OCI-LY7 (cell line): ENCODE measurements around the gene LRIT1.

Experiments used
- EZH2phosphoT487 ChIP-seq: fragments of 200-600 bp; sonication (generic); IDR thresholded peaks from 2 replicates; pipeline ENCODE4 v1.6.1; 2018; ENCODE audit warnings: low read depth, borderline replicate concordance, mild to moderate bottlenecking, mixed run types, antibody characterized with exemption, low read length, moderate library complexity, mixed read lengths
- TF ChIP-seq, protein P1 (sequence below): fragments of 200-600 bp; sonication (generic); conservative IDR thresholded peaks from 2 replicates; pipeline ENCODE4 v1.5.1; 2014; ENCODE audit warnings: mild to moderate bottlenecking, antibody characterized with exemption, low read length, moderate library complexity, mixed read lengths

DNA sequence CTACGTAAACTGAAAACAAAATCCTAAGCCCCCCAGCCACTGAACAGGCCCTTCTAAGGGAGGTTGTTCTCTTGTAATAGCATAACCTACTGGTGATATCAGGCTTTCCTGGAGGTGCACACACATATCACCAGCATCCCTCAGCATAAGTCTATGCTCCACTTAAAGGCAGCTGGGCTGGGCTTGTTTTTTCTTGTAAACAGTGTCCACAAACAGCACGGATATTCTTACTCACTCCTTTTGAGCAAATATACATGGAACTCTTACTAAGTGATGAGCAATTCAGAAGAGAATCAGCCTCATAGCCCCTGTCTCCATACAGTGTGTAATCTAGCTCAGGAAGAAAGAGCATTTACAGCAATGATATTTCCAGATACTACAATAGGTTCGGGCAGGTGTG, 2.4 kb downstream of the LRIT1 start:
- TF ChIP-seq, protein P1, sequence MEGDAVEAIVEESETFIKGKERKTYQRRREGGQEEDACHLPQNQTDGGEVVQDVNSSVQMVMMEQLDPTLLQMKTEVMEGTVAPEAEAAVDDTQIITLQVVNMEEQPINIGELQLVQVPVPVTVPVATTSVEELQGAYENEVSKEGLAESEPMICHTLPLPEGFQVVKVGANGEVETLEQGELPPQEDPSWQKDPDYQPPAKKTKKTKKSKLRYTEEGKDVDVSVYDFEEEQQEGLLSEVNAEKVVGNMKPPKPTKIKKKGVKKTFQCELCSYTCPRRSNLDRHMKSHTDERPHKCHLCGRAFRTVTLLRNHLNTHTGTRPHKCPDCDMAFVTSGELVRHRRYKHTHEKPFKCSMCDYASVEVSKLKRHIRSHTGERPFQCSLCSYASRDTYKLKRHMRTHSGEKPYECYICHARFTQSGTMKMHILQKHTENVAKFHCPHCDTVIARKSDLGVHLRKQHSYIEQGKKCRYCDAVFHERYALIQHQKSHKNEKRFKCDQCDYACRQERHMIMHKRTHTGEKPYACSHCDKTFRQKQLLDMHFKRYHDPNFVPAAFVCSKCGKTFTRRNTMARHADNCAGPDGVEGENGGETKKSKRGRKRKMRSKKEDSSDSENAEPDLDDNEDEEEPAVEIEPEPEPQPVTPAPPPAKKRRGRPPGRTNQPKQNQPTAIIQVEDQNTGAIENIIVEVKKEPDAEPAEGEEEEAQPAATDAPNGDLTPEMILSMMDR, result no peak
- no peak for TF ChIP-seq EZH2phosphoT487
